Esophagus squamous epithelium (tissue), 4 donors: ENCODE measurements around the gene CTIF.

Source experiments
- POLR2A ChIP-seq, 4 donors: fragments of 450-650 bp; IDR thresholded peaks; one replicate each; pipeline ENCODE4 v1.6.1; 2017; ENCODE audit warnings: antibody characterized with exemption in 4 of 4, mild to moderate bottlenecking in 4 of 4, moderate library complexity in 3 of 4
- TF ChIP-seq, protein P1 (sequence below), 6 experiments: fragments of 450-650 bp in 4 of 6; fragments of 200-600 bp in 2 of 6; sonication (generic) in 2 of 6; IDR thresholded peaks; one replicate each; pipeline ENCODE4 v1.5.1; 2016 to 2019; ENCODE audit warnings: antibody characterized with exemption in 6 of 6, mild to moderate bottlenecking in 4 of 6, moderate library complexity in 4 of 6

DNA sequence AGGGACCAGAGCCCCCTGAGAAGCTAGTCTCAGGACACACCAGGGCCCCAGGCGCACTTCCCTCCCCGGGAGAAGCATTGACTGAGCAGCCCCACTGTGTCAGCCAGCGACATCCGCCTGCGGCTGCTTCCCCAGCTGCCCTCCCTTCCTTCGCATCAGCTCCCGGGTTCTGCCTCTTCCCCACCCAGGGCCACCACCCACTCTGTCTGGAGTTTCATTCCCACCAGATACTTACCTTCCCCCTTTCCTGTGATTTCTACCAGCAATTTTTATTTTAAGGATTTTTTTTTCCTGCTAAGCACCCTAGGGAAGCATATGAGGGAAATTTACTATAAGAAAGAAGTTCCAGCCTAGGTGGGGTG is 312.7 kb downstream of the CTIF start:
- TF ChIP-seq, protein P1, sequence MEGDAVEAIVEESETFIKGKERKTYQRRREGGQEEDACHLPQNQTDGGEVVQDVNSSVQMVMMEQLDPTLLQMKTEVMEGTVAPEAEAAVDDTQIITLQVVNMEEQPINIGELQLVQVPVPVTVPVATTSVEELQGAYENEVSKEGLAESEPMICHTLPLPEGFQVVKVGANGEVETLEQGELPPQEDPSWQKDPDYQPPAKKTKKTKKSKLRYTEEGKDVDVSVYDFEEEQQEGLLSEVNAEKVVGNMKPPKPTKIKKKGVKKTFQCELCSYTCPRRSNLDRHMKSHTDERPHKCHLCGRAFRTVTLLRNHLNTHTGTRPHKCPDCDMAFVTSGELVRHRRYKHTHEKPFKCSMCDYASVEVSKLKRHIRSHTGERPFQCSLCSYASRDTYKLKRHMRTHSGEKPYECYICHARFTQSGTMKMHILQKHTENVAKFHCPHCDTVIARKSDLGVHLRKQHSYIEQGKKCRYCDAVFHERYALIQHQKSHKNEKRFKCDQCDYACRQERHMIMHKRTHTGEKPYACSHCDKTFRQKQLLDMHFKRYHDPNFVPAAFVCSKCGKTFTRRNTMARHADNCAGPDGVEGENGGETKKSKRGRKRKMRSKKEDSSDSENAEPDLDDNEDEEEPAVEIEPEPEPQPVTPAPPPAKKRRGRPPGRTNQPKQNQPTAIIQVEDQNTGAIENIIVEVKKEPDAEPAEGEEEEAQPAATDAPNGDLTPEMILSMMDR (IDR thresholded peaks at IDR 0.05) = no peak
- TF ChIP-seq POLR2A (IDR thresholded peaks at IDR 0.05) = no peak
